GM12875 (cell line): Measurements from ENCODE around the gene NHS.

Source experiments
- H3K4me3 ChIP-seq: one replicate; pipeline ENCODE4 v1.5.1; 2011; ENCODE audit warnings: low read depth, low read length, control low read depth
- TF ChIP-seq, protein P1 (sequence below): IDR thresholded peaks from 2 replicates; pipeline ENCODE4 v1.5.1; 2011; ENCODE audit warnings: low read depth, mild to moderate bottlenecking, control low read depth, inconsistent platforms, low read length, moderate library complexity, borderline replicate concordance; ENCODE audit not compliant: insufficient read depth

Gene NHS

DNA sequence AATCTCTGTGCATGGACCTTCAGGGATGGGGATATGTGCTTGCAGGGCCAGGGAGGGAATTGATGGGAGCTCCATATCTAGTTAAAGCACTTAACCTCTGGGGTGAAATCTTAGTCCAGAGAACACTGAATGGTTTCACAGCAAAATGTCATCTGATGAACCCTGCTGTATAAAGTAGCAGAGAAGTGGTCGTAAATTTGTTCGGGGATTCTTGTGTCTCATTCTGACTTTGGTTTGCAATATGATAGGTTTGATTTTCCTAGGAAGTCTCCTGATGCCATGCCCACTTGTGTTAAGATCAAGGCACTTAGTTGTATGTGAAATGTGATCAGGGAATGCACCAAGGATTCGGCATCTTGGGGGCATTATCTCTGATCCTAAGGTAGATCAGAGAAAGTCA lies 96.9 kb downstream of the NHS start:
- TF ChIP-seq, protein P1, sequence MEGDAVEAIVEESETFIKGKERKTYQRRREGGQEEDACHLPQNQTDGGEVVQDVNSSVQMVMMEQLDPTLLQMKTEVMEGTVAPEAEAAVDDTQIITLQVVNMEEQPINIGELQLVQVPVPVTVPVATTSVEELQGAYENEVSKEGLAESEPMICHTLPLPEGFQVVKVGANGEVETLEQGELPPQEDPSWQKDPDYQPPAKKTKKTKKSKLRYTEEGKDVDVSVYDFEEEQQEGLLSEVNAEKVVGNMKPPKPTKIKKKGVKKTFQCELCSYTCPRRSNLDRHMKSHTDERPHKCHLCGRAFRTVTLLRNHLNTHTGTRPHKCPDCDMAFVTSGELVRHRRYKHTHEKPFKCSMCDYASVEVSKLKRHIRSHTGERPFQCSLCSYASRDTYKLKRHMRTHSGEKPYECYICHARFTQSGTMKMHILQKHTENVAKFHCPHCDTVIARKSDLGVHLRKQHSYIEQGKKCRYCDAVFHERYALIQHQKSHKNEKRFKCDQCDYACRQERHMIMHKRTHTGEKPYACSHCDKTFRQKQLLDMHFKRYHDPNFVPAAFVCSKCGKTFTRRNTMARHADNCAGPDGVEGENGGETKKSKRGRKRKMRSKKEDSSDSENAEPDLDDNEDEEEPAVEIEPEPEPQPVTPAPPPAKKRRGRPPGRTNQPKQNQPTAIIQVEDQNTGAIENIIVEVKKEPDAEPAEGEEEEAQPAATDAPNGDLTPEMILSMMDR, result no peak
- H3K4me3 ChIP-seq, result no peak overlapping the region

DNA sequence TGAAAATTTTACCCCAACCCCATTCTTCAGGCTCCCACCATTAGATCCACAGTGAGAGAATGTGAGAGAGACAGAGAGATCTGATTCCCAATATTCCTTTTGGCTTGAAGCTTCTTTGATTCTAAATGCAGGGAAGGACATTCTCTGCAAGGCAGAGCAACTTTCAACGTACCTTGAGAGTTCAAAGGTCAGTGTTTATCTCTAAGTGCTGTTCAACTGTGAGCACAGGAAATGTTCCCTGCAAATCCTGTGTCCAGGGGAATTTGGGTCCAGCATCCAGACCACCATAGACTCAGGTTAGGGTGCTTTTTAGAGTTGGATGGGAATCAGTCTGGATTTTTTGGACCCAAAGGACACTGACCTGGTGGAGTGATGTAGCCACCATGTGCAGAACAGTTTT lies 97.4 kb downstream of the NHS start:
- no peak overlapping the region for H3K4me3 ChIP-seq
- TF ChIP-seq, protein P1, result no peak

DNA sequence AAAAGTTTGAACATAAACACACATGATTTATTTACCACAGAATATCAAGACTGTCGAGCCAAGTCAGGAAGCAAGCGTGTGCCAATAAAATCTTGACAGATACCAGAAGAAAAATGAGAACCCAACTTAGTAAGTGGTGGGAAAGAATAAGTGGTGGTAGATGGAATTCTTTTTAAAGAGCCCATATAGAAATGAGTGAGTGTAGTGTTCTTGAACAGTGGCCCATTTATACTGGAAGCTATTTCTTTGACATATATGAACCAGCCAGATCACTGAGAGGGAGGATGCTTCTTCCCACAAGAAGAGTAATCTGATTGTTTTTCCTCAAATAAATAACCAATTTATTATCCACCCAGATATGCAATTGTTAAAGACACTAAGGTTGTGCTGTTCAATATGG lies 98.0 kb downstream of the NHS start:
- H3K4me3 ChIP-seq, result no peak overlapping the region
- TF ChIP-seq, protein P1, result no peak

DNA sequence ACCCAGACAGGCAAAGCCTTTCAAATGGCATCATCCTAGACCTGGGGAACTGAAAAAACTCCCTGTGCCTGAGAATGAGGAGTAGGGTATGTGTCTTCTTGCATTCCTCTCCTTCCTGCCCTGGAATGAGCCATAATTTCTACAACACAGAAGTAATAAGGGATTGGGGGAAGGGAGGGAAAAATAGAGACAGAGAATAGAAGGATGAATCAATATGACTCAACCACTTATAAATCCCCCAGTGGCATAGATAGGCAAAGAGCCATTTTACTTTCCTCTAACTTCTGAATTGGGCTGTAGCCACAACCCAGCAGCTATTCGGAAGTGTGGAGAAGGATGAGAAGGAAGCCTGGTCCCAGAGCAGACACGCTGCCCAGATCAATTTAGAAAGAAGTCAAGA lies 99.9 kb downstream of the NHS start:
- TF ChIP-seq, protein P1, result no peak

DNA sequence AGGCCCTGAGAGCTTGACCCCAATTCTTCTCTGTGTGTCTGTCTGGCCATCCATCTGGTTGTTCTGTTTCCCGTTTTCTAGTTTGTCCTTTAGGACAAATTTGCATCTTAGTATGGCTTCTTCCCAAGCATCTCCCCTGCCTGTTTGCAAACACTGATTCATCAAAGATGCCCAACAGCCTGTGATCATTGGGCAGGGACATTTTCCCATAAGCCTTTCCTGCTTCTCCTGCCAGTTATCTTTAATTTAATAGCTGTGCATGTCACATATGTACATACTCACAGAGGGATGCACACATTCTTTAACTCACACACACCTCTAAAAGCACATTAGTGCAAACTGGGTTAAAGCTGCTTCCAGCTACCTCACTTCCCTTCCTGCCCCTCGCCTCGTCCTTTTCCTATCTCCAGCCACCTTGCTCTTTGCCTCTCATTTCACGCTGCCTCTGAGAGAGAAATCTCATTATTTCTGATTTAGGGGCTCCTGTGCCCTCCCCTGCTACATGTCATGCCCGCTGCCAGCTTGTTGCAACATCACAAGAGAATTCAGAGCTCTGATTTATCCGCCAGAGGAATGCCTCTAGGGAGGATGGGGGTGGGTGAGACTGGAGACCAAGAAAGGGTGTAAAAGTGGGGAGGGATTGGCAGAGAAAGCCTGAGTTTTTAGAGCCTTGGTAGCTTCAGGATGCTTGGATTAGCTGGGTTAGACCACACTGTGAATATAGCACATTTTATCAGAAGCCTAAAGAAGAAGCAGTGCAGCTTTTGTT lies 100.6 kb downstream of the NHS start:
- H3K4me3 ChIP-seq, result no peak overlapping the region
- TF ChIP-seq, protein P1, result no peak

More for the DNA sequence above, 99.9 kb downstream of the NHS start:
- H3K4me3 ChIP-seq, result no peak overlapping the region

DNA sequence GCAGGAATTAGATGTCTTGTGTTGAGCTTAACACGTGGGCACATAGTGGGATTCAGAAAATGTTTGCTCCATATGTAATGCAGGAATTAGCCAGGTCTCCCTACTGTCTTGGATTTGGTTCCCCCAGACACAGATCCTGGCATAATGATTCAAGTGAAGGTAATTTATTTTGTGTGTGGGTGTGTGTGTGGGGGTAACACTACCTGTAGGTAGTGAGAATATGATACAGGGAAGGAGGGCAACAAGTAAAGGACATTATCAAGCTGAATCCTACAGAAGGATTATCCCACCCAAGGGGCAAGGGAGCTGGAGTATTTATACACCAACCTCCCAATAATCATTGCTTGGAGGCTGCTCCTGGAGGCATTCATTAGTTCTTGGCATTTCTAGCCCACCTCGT lies 101.4 kb downstream of the NHS start:
- H3K4me3 ChIP-seq, result no peak overlapping the region
- TF ChIP-seq, protein P1, result no peak

DNA sequence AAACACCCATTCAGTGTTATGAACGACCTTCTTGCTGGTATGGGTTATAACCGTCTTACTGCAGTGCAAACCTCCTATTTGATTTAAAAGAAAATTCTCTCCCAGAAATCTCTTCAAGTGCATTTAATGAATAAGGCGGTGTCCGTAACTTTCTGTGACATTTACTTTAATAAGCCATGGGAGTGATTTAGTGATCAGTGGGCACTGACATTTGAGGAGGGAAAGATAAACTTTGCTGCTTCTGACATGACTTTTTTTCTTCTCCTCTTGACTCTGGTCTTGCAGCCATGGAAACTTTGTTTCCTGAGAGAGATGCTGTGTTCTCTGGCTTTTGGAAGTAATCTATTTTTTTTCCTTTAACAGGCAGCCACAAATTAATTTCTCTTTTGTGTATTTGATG lies 106.1 kb downstream of the NHS start:
- TF ChIP-seq, protein P1, result no peak

More for the DNA sequence above, 106.1 kb downstream of the NHS start:
- H3K4me3 ChIP-seq, result no peak overlapping the region
